Right atrium auricular region (tissue), 2 donors: ENCODE results near the gene GSAP. TPM values are rescaled to one million over a fixed set of nuclear protein-coding genes. Genes with fewer than 3 reads are reported as not detected.

ENCODE experiments used
- DNase-seq: peaks from one replicate; pipeline ENCODE4 v3.0.0-alpha.2; 2019; ENCODE audit warnings: low spot score
- H3K27ac ChIP-seq, 2 donors: fragments of 200-600 bp; sonication (generic); 1 replicate in 1 of 2; 2 replicates in 1 of 2; pipeline ENCODE4 v1.5.1; 2016 to 2019
- H3K27me3 ChIP-seq, 2 donors: fragments of 200-600 bp; sonication (generic); one replicate each; pipeline versions ENCODE4 v1.5.1 to v1.6.0; 2017 to 2019
- H3K36me3 ChIP-seq: fragments of 200-600 bp; sonication (generic); one replicate; pipeline ENCODE4 v1.5.1; 2016
- H3K4me1 ChIP-seq, 2 donors: fragments of 200-600 bp; sonication (generic); one replicate each; pipeline versions ENCODE4 v1.5.1 to v1.6.0; 2017 to 2019
- H3K4me3 ChIP-seq, 2 donors: fragments of 200-600 bp; sonication (generic); 1 replicate in 1 of 2; 2 replicates in 1 of 2; pipeline ENCODE4 v1.5.1; 2017 to 2019; ENCODE audit warnings: mild to moderate bottlenecking in 1 of 2, moderate library complexity in 1 of 2
- H3K9me3 ChIP-seq, 2 donors: fragments of 200-600 bp; sonication (generic); one replicate each; pipeline ENCODE4 v1.5.1; 2019
- CTCF ChIP-seq, 2 donors: fragments of 200-600 bp; sonication (generic); IDR thresholded peaks; one replicate each; pipeline ENCODE4 v1.5.1; 2019; ENCODE audit warnings: antibody characterized with exemption in 2 of 2
- total RNA-seq, 2 donors: library from RNA; depleted of rRNA; stranded (reverse); fragments of >200 nt; gene quantifications; one replicate each; pipeline ENCODE4 v1.1.0, GENCODE V29; 2016

The GSAP gene
- total RNA-seq, 2 donors from 2014 or later, result 6.4 to 13.5 TPM

GRCh38 chr7:77406421-77406820 lies 9.7 kb downstream of the GSAP start:
- Histone ChIP-seq H3K4me3 (no peak overlapping the region), H3K27ac (no peak overlapping the region), H3K9me3 (no peaks in the 10 kb centered on the region), H3K36me3 (no peaks in the 10 kb centered on the region), H3K4me1 (no peaks in the 10 kb centered on the region), H3K27me3 (no peaks in the 10 kb centered on the region)
- no peak for TF ChIP-seq CTCF (IDR thresholded peaks at IDR 0.05)
- DNase-seq, result no peak

- H3K27ac ChIP-seq, result no peak overlapping the region
- no peak for TF ChIP-seq CTCF (IDR thresholded peaks at IDR 0.05)
- no peak for DNase-seq
- no peaks in the 10 kb centered on the region for H3K27me3 ChIP-seq
- no peaks in the 10 kb centered on the region for H3K9me3 ChIP-seq
- no peaks in the 10 kb centered on the region for H3K4me1 ChIP-seq
- H3K4me3 ChIP-seq, result no peak overlapping the region
- no peaks in the 10 kb centered on the region for H3K36me3 ChIP-seq
These were observed 11.5 kb downstream of the GSAP start for GRCh38 chr7:77404641-77405040.

GRCh38 chr7:77403957-77404356 lies 12.2 kb downstream of the GSAP start:
- no peak overlapping the region for H3K4me3 ChIP-seq
- no peak for TF ChIP-seq CTCF (IDR thresholded peaks at IDR 0.05)

GRCh38 chr7:77402818-77403217 lies 13.3 kb downstream of the GSAP start:
- H3K9me3 ChIP-seq, result no peaks in the 10 kb centered on the region
- H3K27me3 ChIP-seq, result no peaks in the 10 kb centered on the region
- TF ChIP-seq CTCF (IDR thresholded peaks at IDR 0.05), result no peak
- no peaks in the 10 kb centered on the region for H3K4me1 ChIP-seq
- no peak for DNase-seq
- no peaks in the 10 kb centered on the region for H3K36me3 ChIP-seq
- H3K27ac ChIP-seq, result no peak overlapping the region
- no peak overlapping the region for H3K4me3 ChIP-seq

More at GRCh38 chr7:77403957-77404356, 12.2 kb downstream of the GSAP start:
- H3K4me1 ChIP-seq, result no peaks in the 10 kb centered on the region
- no peak overlapping the region for H3K27ac ChIP-seq
- no peaks in the 10 kb centered on the region for H3K9me3 ChIP-seq
- H3K36me3 ChIP-seq, result no peaks in the 10 kb centered on the region
- no peak for DNase-seq
- no peaks in the 10 kb centered on the region for H3K27me3 ChIP-seq

GRCh38 chr7:77401002-77401401 lies 15.1 kb downstream of the GSAP start:
- no peaks in the 10 kb centered on the region for H3K27me3 ChIP-seq
- no peaks in the 10 kb centered on the region for H3K9me3 ChIP-seq
- H3K4me3 ChIP-seq, result no peak overlapping the region
- H3K36me3 ChIP-seq, result no peaks in the 10 kb centered on the region
- no peaks in the 10 kb centered on the region for H3K4me1 ChIP-seq
- no peak for DNase-seq
- H3K27ac ChIP-seq, result no peak overlapping the region
- TF ChIP-seq CTCF (IDR thresholded peaks at IDR 0.05), result no peak

- H3K4me1 ChIP-seq, result no peaks in the 10 kb centered on the region
- DNase-seq, result no peak
- no peaks in the 10 kb centered on the region for H3K9me3 ChIP-seq
- no peak overlapping the region for H3K27ac ChIP-seq
- H3K4me3 ChIP-seq, result no peak overlapping the region
- no peaks in the 10 kb centered on the region for H3K36me3 ChIP-seq
- TF ChIP-seq CTCF (IDR thresholded peaks at IDR 0.05), result no peak
- H3K27me3 ChIP-seq, result no peaks in the 10 kb centered on the region
These were observed 16.3 kb downstream of the GSAP start for GRCh38 chr7:77399816-77400215.
